Gastroesophageal sphincter (tissue), 3 donors: ENCODE results near the gene PSORS1C1.

Experiments used
- POLR2A ChIP-seq, 2 donors: fragments of 450-650 bp; IDR thresholded peaks; one replicate each; pipeline ENCODE4 v1.6.1; 2017; ENCODE audit warnings: antibody characterized with exemption in 2 of 2, mild to moderate bottlenecking in 2 of 2, moderate library complexity in 1 of 2
- TF ChIP-seq, protein P1 (sequence below), 4 experiments: fragments of 200-600 bp in 2 of 4; fragments of 450-650 bp in 2 of 4; sonication (generic) in 1 of 4; IDR thresholded peaks; one replicate each; pipeline ENCODE4 v1.5.1; 2017 to 2019; ENCODE audit warnings: antibody characterized with exemption in 4 of 4, mild to moderate bottlenecking in 2 of 4, moderate library complexity in 2 of 4

GRCh38 chr6:31132806-31133205 is 18.2 kb downstream of the PSORS1C1 start:
- TF ChIP-seq, protein P1, sequence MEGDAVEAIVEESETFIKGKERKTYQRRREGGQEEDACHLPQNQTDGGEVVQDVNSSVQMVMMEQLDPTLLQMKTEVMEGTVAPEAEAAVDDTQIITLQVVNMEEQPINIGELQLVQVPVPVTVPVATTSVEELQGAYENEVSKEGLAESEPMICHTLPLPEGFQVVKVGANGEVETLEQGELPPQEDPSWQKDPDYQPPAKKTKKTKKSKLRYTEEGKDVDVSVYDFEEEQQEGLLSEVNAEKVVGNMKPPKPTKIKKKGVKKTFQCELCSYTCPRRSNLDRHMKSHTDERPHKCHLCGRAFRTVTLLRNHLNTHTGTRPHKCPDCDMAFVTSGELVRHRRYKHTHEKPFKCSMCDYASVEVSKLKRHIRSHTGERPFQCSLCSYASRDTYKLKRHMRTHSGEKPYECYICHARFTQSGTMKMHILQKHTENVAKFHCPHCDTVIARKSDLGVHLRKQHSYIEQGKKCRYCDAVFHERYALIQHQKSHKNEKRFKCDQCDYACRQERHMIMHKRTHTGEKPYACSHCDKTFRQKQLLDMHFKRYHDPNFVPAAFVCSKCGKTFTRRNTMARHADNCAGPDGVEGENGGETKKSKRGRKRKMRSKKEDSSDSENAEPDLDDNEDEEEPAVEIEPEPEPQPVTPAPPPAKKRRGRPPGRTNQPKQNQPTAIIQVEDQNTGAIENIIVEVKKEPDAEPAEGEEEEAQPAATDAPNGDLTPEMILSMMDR (IDR thresholded peaks at IDR 0.05): no peak
- TF ChIP-seq POLR2A (IDR thresholded peaks at IDR 0.05): no peak
